ENCODE measurements around the gene HS6ST2. TPM values are rescaled to one million over a fixed set of nuclear protein-coding genes. Genes with fewer than 3 reads are reported as not detected.

The HS6ST2 gene
- 0.05 and 0.18 TPM in 2 replicates for polyA plus RNA-seq (2012; rRNA removed)
- 0.18 and 0.31 TPM in 2 replicates for polyA plus RNA-seq (2012; cell fraction: cytosol; rRNA removed)
- 0.02 and 0.08 TPM in 2 replicates for polyA plus RNA-seq (2012; cell fraction: nucleus; rRNA removed)

DNA sequence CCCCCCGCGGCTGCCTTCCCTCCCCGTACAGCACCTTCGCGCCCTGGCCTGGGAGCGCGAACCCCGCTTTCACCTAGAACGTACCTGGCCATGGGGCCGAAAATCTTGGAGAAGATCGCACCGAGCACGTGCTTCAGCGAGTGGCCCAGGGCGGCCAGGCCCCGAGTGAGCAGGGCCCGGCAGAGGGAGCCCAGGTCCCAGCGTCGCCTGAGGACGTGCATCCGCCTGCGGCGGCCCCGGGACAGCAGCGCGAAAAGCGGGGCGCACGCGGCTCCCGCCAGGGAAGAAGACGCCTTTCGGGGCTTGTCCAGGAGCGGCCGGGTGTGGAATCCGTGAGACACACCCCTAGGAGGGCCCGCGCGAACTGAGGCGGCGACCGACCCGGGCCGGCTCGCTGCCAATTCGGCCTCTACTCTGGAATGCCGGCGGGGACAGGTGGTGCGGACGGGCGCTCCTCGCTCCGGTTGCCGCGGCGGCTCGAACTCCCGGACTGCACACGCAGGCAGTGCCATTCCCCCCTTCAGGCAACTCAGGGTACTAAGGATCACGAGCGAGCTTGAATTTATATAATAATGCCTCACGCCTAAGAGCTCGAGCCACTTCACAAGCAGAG, at the start of gene HS6ST2:
TSS of gene HS6ST2 (minus strand) at position 539 of the 613 bp plus-strand sequence.
- H4K20me1 ChIP-seq (ENCODE audit: insufficient read depth) = no peaks in the 10 kb centered on the region
- peak; percentile 67 for DNase-seq
- H3K4me2 ChIP-seq = no peak within 1 kb of the TSS
- no peaks in the 10 kb centered on the region for H3K79me2 ChIP-seq (ENCODE audit: insufficient read depth)
- WGBS (ENCODE audit: low lambda C conversion rate) = 35% methylated on average over 28 of the region's 63 CpGs
- H3K4me3 ChIP-seq (ENCODE audit: low read depth in 2 of 2, low read length in 1 of 2) = peak within 1 kb of the TSS in 1 of 2 experiments; percentile 48; a peak in 2 of 4 replicates
- TF ChIP-seq ELF1 (IDR thresholded peaks at IDR 0.05) = no peak
- TF ChIP-seq FOXM1 (IDR thresholded peaks at IDR 0.05; ENCODE audit: low read depth) = no peak
- TF ChIP-seq, protein P1, sequence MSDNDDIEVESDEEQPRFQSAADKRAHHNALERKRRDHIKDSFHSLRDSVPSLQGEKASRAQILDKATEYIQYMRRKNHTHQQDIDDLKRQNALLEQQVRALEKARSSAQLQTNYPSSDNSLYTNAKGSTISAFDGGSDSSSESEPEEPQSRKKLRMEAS (IDR thresholded peaks at IDR 0.05; ENCODE audit: low read depth) = no peak
- TF ChIP-seq, protein P2, sequence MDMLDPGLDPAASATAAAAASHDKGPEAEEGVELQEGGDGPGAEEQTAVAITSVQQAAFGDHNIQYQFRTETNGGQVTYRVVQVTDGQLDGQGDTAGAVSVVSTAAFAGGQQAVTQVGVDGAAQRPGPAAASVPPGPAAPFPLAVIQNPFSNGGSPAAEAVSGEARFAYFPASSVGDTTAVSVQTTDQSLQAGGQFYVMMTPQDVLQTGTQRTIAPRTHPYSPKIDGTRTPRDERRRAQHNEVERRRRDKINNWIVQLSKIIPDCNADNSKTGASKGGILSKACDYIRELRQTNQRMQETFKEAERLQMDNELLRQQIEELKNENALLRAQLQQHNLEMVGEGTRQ (IDR thresholded peaks at IDR 0.05; ENCODE audit: borderline replicate concordance, low read depth, low read length) = no peak
- TF ChIP-seq RFX5 (IDR thresholded peaks at IDR 0.05; ENCODE audit: low read length) = no peak
- TF ChIP-seq EP300 (IDR thresholded peaks at IDR 0.05; ENCODE audit: borderline replicate concordance in 1 of 2, low read depth in 1 of 2, low read length in 1 of 2) = no peak
- no peak for TF ChIP-seq FOSL2 (IDR thresholded peaks at IDR 0.05; ENCODE audit: borderline replicate concordance, low read depth)
- ChIA-PET CTCF (interaction anchor here (1.2 to 1.7 kb wide), 3 partner anchors 9 to 47 kb away, joined by 3 to 7 read pairs (median 3); no protein-coding TSS in a partner anchor), POLR2A (interaction anchor here (0.6 to 2.1 kb wide), 3 partner anchors 8 to 85 kb away, joined by 3 to 6 read pairs (median 3); no protein-coding TSS in a partner anchor)
- H3K9ac ChIP-seq = no peak within 1 kb of the TSS
- H3K27me3 ChIP-seq (ENCODE audit: insufficient read depth) = peaks cover 41% of the 10 kb centered on the region
- no peaks in the 10 kb centered on the region for H3K36me3 ChIP-seq (replicated peaks in 1 of 2; ENCODE audit: control insufficient read depth in 1 of 2, insufficient read depth in 2 of 2, low read length in 1 of 2)
- peaks cover 0 to 18% of the 10 kb centered on the region in 2 experiments; a peak in 1 of 4 replicates for H3K4me1 ChIP-seq (ENCODE audit: control insufficient read depth in 1 of 2, insufficient read depth in 2 of 2, low read depth in 1 of 2, low read length in 1 of 2)
- no peaks in the 10 kb centered on the region for H3F3A ChIP-seq (replicated peaks; ENCODE audit: insufficient read depth)
- no peak within 1 kb of the TSS for H2AFZ ChIP-seq (ENCODE audit: low read depth)
- H3K9me2 ChIP-seq = no peaks in the 10 kb centered on the region
- H3K9me3 ChIP-seq = no peaks in the 10 kb centered on the region
- H3K27ac ChIP-seq (ENCODE audit: low read depth in 2 of 2, low read length in 1 of 2) = peak within 1 kb of the TSS in 1 of 2 experiments; percentile 56; a peak in 1 of 4 replicates

DNA sequence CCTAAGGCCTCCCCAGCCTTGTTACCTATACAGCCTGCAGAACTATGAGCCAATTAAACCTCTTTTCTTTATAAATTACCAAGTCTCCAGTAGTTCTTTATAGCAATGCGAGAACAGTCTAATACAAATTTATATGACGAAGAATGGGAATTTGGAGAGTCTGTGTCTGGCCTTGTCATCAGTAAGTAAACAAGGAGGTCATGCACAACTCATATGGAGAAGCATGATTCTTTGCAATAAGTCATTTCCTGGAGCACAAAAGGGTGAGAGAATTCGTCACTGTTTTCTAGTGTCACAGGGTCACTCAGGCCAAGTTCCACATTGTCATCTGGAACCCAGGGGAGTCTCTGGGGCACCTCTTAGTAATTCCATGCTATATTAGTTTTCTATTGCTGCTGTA, 49.0 kb upstream of the HS6ST2 start:
- ChIA-PET POLR2A (no interaction called here), CTCF (no interaction called here)
- Histone ChIP-seq H3K9me2 (no peaks in the 10 kb centered on the region), H3K27me3 (ENCODE audit: insufficient read depth) (no peaks in the 10 kb centered on the region; the same call in 1 of the 2 replicates), H3F3A (replicated peaks; ENCODE audit: insufficient read depth) (no peaks in the 10 kb centered on the region), H3K4me1 (ENCODE audit: control insufficient read depth in 1 of 2, insufficient read depth in 2 of 2, low read depth in 1 of 2, low read length in 1 of 2) (peaks cover 0 to 2% of the 10 kb centered on the region in 2 experiments; a peak in 1 of 4 replicates), H3K4me2 (no peak overlapping the region), H3K4me3 (ENCODE audit: low read depth in 2 of 2, low read length in 1 of 2) (no peak overlapping the region), H3K9ac (no peak overlapping the region), H4K20me1 (ENCODE audit: insufficient read depth) (no peaks in the 10 kb centered on the region), H3K36me3 (replicated peaks in 1 of 2; ENCODE audit: control insufficient read depth in 1 of 2, insufficient read depth in 2 of 2, low read length in 1 of 2) (no peaks in the 10 kb centered on the region), H3K79me2 (ENCODE audit: insufficient read depth) (no peaks in the 10 kb centered on the region), H3K9me3 (no peaks in the 10 kb centered on the region), H3K27ac (ENCODE audit: low read depth in 2 of 2, low read length in 1 of 2) (no peak overlapping the region), H2AFZ (ENCODE audit: low read depth) (no peak overlapping the region)
- 27% methylated on average over 3 of the region's 3 CpGs for WGBS (ENCODE audit: low lambda C conversion rate)
- DNase-seq = no peak
- TF ChIP-seq FOXJ3 (CRISPR knock-in tag; IDR thresholded peaks at IDR 0.05) = no peak
- TF ChIP-seq FOSL2 (IDR thresholded peaks at IDR 0.05; ENCODE audit: borderline replicate concordance, low read depth) = no peak
- no peak for TF ChIP-seq TEAD4 (IDR thresholded peaks at IDR 0.05; ENCODE audit: borderline replicate concordance, insufficient read depth)
- no peak for TF ChIP-seq YY1 (IDR thresholded peaks at IDR 0.05; ENCODE audit: low read depth)
- TF ChIP-seq, protein P3, sequence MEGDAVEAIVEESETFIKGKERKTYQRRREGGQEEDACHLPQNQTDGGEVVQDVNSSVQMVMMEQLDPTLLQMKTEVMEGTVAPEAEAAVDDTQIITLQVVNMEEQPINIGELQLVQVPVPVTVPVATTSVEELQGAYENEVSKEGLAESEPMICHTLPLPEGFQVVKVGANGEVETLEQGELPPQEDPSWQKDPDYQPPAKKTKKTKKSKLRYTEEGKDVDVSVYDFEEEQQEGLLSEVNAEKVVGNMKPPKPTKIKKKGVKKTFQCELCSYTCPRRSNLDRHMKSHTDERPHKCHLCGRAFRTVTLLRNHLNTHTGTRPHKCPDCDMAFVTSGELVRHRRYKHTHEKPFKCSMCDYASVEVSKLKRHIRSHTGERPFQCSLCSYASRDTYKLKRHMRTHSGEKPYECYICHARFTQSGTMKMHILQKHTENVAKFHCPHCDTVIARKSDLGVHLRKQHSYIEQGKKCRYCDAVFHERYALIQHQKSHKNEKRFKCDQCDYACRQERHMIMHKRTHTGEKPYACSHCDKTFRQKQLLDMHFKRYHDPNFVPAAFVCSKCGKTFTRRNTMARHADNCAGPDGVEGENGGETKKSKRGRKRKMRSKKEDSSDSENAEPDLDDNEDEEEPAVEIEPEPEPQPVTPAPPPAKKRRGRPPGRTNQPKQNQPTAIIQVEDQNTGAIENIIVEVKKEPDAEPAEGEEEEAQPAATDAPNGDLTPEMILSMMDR (IDR thresholded peaks at IDR 0.05) = no peak
- TF ChIP-seq NRF1 (IDR thresholded peaks at IDR 0.05; ENCODE audit: low read depth, low read length) = no peak
- TF ChIP-seq POLR2AphosphoS5 (IDR thresholded peaks at IDR 0.05; ENCODE audit: low read depth, low read length) = no peak
- TF ChIP-seq TAF1 (IDR thresholded peaks at IDR 0.05; ENCODE audit: borderline replicate concordance, low read depth, low read length) = no peak
- TF ChIP-seq, protein P4, sequence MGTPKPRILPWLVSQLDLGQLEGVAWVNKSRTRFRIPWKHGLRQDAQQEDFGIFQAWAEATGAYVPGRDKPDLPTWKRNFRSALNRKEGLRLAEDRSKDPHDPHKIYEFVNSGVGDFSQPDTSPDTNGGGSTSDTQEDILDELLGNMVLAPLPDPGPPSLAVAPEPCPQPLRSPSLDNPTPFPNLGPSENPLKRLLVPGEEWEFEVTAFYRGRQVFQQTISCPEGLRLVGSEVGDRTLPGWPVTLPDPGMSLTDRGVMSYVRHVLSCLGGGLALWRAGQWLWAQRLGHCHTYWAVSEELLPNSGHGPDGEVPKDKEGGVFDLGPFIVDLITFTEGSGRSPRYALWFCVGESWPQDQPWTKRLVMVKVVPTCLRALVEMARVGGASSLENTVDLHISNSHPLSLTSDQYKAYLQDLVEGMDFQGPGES (IDR thresholded peaks at IDR 0.05; ENCODE audit: low read depth, low read length) = no peak
- no peak for TF ChIP-seq GATA2 (CRISPR knock-in tag; IDR thresholded peaks at IDR 0.05)
- no peak for TF ChIP-seq NFIC (IDR thresholded peaks at IDR 0.05; ENCODE audit: borderline replicate concordance)
- TF ChIP-seq FOXM1 (IDR thresholded peaks at IDR 0.05; ENCODE audit: low read depth) = no peak
- no peak for TF ChIP-seq MXI1 (IDR thresholded peaks at IDR 0.05; ENCODE audit: low read depth, low read length)
- no peak for TF ChIP-seq RAD21 (IDR thresholded peaks at IDR 0.05; ENCODE audit: low read length)
- TF ChIP-seq, protein P5, sequence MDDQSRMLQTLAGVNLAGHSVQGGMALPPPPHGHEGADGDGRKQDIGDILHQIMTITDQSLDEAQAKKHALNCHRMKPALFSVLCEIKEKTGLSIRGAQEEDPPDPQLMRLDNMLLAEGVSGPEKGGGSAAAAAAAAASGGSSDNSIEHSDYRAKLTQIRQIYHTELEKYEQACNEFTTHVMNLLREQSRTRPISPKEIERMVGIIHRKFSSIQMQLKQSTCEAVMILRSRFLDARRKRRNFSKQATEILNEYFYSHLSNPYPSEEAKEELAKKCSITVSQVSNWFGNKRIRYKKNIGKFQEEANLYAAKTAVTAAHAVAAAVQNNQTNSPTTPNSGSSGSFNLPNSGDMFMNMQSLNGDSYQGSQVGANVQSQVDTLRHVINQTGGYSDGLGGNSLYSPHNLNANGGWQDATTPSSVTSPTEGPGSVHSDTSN (IDR thresholded peaks at IDR 0.05) = no peak
- no peak for TF ChIP-seq EP300 (IDR thresholded peaks at IDR 0.05; ENCODE audit: borderline replicate concordance in 1 of 2, low read depth in 1 of 2, low read length in 1 of 2)
- TF ChIP-seq JUND (IDR thresholded peaks at IDR 0.05) = no peak
- TF ChIP-seq, protein P2 (IDR thresholded peaks at IDR 0.05; ENCODE audit: borderline replicate concordance, low read depth, low read length) = no peak

All from SK-N-SH (cell line).